DOHH2 (cell line): ENCODE results near the gene SORBS1.
A peak's percentile ranks its signal among the peaks of the same experiment; 100 is the strongest.

Experiments
- CTCF ChIP-seq: fragments of 200-600 bp; sonication (generic); IDR thresholded peaks from one replicate; pipeline ENCODE4 v1.5.1; 2014; ENCODE audit warnings: antibody characterized with exemption, mild to moderate bottlenecking, low read depth, low read length; ENCODE audit not compliant: poor library complexity, severe bottlenecking
- EZH2phosphoT487 ChIP-seq: fragments of 200-600 bp; sonication (generic); IDR thresholded peaks from 2 replicates; pipeline ENCODE4 v1.6.1; 2017; ENCODE audit warnings: borderline replicate concordance, mild to moderate bottlenecking, antibody characterized with exemption, low read length, moderate library complexity, mixed read lengths

DNA sequence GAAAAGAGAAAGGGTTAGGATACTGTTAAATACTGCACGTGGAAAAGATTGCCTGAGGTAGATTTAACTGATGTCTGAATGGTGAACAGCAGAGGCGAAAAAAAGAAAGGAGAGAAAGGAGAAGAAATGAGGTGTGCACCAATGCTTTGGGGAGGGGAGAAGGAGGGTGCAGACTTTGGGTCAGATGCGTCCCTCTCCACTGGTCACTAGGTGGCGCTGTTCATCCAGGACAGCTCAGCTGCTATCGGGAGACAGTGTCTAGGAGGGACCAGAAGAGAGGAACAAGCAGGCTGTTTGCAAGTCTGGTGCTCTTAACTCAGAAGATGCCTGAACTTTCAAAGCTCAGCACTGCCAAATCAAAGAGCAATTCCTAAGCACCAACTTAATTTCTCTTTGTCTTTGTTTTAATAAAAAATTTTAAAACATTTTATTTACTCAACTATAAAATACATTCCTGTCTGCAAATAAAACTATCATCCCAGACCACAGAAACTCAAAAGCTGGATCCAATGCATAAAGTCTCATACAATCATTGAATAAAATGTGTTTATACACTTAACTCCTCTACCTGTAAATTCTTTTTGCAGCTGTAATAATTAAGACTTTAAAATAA lies 186.5 kb downstream of the SORBS1 start:
- TF ChIP-seq CTCF = peak; percentile 92
- TF ChIP-seq EZH2phosphoT487 = no peak
